ENCODE measurements around the gene FMNL2.
A peak's percentile ranks its signal among the peaks of the same experiment; 100 is the strongest.

FMNL2 gene

DNA sequence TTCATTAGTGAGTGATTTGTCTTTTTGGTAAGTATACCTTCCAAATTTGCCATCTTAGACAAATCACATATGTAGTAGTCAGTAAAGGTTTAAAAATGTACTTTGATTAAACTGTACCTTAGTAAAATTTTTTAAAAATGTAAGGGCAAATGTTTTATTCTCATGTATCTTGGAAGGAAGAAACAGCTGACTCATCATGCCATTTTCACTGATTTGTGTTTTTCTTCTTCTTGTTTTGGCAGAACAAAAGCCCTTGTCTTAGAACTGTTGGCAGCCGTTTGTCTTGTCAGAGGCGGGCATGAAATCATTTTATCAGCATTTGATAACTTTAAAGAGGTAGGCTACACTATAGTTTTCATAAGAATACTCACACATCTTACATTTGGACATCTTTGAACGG is 245.7 kb downstream of the FMNL2 start:
- DNase-seq (ENCODE audit: low read depth, low spot score) = no peak

DNA sequence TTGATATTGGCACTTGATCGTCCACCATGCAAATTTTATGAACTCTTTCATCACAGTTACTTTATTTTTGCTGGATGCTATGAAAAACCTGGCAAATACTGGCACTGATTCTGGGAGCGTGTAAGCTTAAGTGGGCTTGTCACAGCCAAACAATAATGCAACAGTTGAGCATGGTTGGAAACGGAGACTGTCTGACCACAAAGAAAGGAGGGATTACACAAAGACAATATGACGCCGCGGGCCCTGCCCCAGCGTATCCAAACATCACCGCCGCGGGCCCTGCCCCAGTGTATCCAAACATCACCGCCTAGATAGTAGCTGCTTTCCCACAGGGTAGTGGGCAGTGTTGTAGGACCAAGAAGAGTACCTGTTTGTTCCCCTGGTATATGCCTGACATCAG is 246.4 kb downstream of the FMNL2 start:
- DNase-seq (ENCODE audit: low read depth, low spot score) = no peak

DNA sequence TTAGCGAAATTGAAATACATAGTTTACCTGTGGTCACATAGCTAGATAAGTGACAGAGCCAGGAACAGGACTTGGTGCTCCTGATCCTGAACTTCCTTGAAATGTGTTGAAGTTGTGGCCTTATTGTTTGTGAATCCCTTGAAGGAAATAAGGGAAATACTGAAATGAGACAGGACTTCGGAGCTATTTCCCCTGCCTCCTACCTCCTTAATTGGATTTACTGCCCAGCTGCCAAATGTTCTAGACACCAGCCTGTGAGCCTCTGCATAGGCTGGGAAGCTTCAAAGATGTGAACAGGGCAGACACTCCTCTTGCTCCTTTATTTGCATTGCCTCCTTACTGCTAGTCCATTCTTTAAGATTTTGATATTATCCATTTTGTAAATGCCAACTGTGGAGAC is 247.1 kb downstream of the FMNL2 start:
- DNase-seq (ENCODE audit: low read depth, low spot score) = no peak

- DNase-seq (ENCODE audit: low read depth, low spot score) = no peak
These were observed 248.7 kb downstream of the FMNL2 start for GRCh38 chr2:152583512-152584229.

DNA sequence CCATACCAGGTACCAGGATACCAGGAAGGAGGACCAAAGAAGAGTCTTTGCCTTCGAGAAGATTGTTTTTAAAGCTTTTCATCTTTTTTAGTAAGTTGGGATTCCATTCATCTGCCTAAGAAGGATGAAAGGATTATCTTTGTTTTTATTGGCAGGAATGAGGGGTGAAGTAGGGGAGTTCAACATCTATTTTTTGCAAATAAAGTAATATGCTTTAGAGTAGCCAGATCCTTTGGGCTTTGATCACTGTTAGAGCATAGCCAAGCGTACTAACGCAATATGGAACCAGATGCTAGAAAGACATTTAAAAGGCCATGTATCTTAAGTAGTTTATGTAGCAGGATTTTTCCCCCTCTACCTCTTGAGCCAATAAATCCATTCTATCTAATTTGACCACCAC is 249.3 kb downstream of the FMNL2 start:
- DNase-seq (ENCODE audit: low read depth, low spot score) = no peak

GRCh38 chr2:152585830-152586484 is 251.0 kb downstream of the FMNL2 start:
- peak; percentile 70 for DNase-seq (ENCODE audit: low read depth, low spot score)

GRCh38 chr2:152587187-152587947 is 252.4 kb downstream of the FMNL2 start:
- DNase-seq (ENCODE audit: low read depth, low spot score) = no peak

DNA sequence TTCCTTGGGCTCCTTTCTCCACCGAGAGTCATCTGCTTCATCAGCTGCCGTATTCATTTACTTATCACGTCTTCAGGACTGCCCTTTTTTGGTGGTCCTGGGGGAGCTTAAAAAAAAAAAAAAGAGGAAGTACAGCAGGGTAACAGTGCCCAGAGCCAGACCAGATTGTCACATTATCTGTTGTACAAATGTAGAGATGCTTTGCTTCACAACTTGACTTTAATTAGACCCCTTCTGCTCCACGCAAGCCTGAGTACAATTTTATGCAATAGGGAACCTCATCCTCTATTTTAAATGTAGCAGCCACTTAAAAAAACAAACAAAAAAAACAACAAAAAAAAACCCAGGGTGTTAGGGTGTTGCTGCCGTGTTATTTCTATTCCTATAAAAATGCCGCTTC is 254.0 kb downstream of the FMNL2 start:
- no peak for DNase-seq (ENCODE audit: low read depth, low spot score)

GRCh38 chr2:152594022-152594766 is 259.2 kb downstream of the FMNL2 start:
- no peak for DNase-seq (ENCODE audit: low read depth, low spot score)

DNA sequence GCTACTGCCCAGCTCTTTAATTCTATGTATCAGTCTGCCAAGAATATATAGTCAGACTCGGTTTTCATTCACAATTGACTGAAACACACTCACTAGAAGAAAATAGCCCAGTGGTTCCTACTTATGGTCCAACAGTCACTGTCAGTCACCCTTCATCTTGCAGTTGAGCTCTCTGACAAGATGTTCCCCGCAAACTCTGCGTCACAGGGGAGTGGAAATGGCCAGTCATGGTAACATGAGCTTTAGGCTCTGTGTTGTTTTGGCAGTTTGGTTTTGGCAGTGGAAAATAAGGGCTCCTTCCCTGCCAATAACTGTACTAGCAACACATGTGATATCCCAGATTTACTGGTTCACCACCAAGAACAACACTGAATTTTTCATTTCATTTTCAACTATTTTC is 259.8 kb downstream of the FMNL2 start:
- no peak for DNase-seq (ENCODE audit: low read depth, low spot score)

- no peak for DNase-seq (ENCODE audit: low read depth, low spot score)
These were observed 264.2 kb downstream of the FMNL2 start for GRCh38 chr2:152598975-152599759.

- no peak for DNase-seq (ENCODE audit: low read depth, low spot score)
These were observed 265.2 kb downstream of the FMNL2 start for GRCh38 chr2:152600051-152600657.

DNA sequence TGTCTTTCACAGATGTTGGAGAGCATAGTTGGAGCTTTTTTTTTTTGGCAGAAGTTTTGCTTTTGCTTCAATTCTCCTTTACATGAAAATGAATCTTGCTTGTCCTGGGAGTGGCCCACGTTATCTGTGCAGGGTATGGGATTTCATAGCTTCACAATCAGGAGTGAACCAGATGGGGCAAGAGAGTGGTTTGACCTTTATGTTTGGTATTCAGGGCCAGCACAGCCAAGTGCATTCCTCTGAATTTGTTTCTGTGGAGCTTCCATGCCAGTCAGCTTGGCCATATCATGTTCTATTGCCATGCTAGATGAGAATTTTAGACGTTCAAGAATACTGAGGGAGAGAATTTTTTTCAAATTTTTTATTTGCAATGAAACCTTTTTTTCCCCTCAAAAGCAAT is 265.7 kb downstream of the FMNL2 start:
- DNase-seq (ENCODE audit: low read depth, low spot score) = no peak

GRCh38 chr2:152602750-152603149 is 267.8 kb downstream of the FMNL2 start:
- DNase-seq (ENCODE audit: low read depth, low spot score) = no peak

DNA sequence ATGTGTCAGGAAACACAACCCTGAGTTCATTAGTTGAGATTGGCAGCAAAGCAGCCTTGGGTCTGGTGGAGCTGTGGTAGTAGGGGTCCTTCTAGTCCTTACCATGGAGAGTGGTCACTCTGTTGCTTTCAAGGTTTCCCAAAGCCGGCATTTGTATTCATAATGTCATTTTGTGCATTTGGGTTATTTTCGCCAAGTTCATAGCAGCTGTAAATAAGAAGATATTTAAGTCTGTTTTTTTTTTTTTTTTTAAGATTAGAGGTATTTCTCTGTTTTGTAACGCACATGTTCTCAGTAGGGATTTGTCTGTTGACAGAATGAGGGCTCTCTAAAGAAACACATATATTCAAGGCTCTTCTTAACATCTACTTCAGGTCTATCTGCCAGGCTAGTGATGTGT is 268.2 kb downstream of the FMNL2 start:
- DNase-seq (ENCODE audit: low read depth, low spot score) = no peak

DNA sequence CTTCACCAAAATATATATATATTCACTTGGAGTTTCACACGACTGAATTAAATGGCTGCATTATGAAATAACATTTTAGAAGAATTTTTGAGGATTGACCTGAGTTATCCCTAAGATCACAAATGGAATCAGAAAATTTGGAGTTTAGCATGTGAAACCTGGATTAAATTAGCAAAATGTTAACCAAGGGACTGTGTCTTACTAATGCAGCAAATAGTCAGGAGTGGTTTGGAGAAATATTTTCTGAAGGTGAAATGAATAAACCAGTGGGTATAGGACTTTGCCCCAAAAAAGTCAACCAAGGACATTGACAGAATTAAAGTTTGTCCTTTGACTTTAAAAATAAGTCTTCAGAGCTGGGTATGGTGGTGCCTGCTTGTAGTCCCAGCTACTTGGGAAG is 271.1 kb downstream of the FMNL2 start:
- DNase-seq (ENCODE audit: low read depth, low spot score) = no peak

GRCh38 chr2:152606941-152607340 is 272.0 kb downstream of the FMNL2 start:
- no peak for DNase-seq (ENCODE audit: low read depth, low spot score)

DNA sequence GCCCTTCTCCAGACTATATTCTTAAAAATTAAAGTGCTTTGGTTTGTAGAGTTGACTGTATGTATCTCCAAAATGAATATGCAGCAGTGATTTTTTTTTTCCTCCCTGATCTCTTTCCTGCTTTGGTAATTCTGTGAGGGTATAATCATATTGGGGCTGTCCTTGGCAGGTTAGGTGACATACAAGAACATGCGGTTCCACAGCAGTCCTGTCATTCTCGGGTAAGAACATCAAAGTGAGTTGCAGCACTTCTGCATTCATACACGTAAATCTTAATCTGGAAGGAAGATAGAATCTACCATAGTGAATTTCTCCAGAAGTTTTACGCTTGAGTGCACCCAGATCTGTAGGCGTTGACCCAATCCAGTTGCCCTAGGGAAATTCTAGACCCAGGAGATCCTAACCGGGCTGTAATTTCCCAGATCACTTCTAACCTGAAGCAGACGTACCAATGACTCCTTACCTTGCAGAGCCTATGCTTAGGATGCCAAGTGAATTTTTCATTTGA is 272.9 kb downstream of the FMNL2 start:
- no peak for DNase-seq (ENCODE audit: low read depth, low spot score)

- DNase-seq (ENCODE audit: low read depth, low spot score) = no peak
These were observed 274.2 kb downstream of the FMNL2 start for GRCh38 chr2:152609154-152609553.

DNA sequence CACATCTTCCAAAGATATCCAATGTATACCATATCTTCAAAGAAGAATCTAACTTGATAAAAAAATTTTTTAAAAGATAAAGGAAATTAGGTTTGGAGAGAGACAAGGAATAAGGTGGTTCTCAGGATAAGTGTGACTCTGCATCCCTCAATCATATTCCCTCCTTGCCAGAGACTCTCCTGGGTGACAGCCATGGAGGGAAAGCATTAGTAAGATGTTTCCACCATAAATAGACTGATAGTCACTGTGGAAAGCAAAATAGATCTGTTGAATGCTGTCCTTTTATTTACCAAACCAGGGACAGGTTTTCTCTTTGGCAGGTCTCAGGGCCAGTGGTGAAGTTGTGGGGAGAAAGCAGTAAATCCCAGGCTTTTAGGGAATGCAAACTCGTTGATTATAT is 274.7 kb downstream of the FMNL2 start:
- no peak for DNase-seq (ENCODE audit: low read depth, low spot score)
